Fibroblast of skin of right biceps (primary cell): ENCODE measurements around the gene MCMBP.
"Not testable (repeated sequence)": the region's sequence is repeated elsewhere in the genome, so short reads cannot be mapped to it uniquely, and the experiment has no call there.

ENCODE experiments used
- DNase-seq: peaks from one replicate; pipeline ENCODE4 v3.0.0-alpha.2; 2013

Gene MCMBP

DNA sequence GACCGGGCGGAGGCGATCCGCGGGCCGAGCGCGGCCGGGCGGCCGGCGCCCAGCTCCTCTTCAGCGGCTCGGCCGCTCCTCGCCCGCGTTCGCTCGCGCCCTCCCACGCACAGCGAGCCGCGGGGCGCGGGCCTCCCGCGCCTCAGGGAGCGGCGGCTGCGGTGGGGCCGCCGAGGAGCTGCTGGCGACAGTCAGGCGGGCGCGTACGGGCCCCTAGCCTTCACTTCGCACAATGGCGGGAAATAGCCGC lies at the start of gene MCMBP:
Gene MCMBP (minus strand): TSS at position 234 of the 250 bp plus-strand sequence. CDS start 259 bp downstream, outside the sequence.
- DNase-seq = no peak

DNA sequence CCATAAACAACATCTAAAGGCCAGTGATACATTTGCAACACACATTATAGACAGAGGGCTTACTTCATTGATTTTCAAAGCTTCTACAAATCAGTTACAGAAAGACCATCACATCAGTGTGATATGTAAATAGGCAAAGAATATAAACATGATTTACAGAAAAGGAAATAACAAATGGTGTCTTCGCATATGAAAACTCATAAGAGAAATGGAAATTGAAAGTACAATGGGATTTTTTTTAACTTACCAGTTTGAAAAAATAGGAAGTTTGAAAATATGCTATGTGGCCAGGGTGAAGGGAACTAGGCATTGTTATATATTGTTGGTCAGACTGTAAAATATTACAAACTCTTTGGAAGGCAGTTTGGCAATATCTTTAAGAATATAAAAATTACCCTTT lies 47.2 kb upstream of the MCMBP start:
- DNase-seq = no peak

DNA sequence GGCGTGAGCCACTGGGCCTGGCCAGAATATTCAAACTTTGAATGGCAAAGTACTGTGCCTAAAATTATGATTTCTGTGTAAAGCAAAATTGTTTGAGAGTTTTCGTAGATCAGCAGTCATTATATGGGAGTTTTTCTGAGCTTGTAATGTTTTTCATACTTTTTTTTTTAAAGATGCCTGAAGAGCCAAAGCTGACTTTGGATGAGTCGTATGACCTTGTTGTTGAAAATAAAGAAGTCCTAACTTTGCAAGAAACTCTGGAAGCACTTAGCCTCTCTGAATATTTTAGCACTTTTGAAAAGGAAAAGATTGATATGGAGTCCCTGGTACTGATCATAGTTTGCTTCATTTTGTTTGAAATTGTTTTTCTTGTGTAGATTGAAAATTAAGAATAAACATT lies 46.6 kb upstream of the MCMBP start:
- DNase-seq = no peak

DNA sequence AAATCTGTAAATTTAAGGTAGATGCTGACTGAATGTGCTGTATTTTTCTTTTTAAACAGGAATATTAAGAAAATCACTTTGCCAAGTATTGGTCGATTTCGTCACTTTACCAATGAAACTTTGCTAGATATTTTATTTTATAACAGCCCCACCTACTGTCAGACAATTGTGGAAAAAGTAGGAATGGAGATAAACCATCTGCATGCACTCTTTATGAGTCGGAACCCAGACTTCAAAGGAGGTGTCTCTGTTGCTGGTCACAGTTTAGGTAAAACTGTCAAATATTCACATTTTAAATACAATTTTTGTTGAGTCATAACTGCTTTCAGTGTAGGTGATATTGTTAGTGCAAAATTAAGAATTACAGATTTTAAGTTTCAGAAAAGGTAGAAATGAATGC lies 45.1 kb upstream of the MCMBP start:
- DNase-seq = peak; percentile 12

GRCh38 chr10:119910689-119911088 lies 38.0 kb upstream of the MCMBP start:
- no peak for DNase-seq

GRCh38 chr10:119908166-119908565 lies 35.5 kb upstream of the MCMBP start:
- DNase-seq = peak; percentile 77

DNA sequence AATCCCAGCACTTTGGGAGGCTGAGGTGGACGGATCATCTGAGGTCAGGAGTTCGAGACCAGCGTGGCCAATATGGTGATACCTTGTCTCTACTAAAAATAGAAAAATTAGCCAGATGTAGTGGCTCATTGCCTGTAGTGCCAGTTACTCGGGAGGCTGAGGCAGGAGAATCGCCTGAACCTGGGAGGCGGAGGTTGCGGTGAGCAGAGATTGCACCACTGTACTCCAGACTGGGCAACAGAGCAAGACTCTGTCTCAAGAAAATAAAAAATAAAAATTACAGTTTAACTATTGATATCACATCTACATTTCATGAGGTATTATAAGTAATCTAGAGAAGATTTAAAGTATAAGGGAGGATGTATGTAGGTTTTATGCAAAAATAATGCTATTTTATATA lies 35.1 kb upstream of the MCMBP start:
- not testable (repeated sequence) for DNase-seq

- no peak for DNase-seq
Observed at GRCh38 chr10:119903946-119904666, 31.5 kb upstream of the MCMBP start.

DNA sequence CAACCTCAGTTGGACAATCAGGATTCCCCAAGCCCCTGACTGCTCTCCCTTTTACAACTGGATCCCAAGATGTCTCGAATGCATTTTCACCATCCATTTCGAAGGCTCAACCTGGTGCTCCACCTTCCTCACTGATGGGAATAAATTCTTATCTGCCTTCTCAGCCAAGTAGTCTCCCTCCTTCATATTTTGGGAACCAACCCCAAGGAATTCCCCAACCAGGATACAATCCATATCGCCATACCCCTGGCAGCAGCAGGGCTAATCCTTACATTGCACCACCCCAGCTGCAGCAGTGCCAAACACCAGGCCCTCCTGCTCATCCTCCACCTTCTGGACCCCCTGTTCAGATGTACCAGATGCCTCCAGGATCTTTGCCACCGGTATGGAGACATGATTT lies 25.9 kb upstream of the MCMBP start:
- DNase-seq = no peak

GRCh38 chr10:119896937-119897770 lies 24.5 kb upstream of the MCMBP start:
- DNase-seq = no peak

DNA sequence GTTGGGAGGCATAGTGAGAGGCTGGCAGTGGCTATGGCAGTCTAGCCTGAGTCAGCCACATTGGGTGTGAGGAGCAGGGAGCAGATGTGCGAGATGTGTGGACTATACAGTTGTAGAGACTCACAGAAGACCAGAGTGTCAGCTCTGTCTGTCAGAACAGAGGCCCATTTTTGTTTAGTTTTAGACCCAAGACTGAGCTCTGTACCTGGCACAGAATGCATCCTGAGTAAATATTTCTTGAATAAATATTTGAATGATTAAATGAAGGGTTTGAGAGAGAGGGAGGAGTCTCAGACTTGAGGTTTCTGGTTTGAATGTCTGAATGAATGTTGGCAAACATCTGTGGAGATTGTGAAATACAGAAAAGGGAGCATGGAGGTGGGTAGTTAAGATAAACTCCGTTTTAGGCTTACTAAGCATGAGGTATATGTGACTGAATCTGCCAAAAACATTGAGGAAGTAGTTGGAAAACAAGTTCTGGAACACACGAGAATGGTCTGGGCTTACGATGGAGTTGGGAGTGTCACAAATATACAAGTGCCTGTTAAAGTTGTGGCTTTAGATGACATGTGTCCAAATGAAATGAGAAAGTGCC lies 23.5 kb upstream of the MCMBP start:
- peak; percentile 61 for DNase-seq

DNA sequence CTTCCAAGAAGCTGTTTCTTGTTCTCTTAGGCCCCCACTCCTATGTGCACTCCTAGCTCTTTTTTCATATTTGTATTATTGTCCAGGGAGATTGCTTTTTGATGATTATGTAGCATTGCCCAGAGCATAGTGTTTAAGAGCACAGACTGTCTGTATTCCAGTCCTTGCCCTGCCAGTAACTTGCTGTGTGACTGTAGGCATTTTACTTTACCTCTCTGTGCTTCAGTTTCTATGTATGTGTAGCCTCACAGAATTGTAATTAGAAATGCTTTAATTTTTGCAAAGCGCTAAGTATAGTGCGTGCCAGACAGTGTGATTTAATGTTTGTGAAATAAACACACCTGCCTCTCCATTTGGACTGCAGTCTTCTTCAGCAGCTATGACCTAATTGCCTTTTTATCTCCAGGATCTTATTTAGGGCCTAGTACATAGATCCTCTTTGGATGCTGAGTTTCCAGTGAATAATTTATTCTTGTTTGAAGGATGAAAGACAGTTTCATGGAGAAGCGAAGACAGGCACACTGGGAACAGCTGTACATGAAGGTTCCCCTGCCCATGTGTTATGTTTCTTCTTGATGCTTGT lies 21.3 kb upstream of the MCMBP start:
- DNase-seq = no peak

GRCh38 chr10:119893074-119893473 lies 20.4 kb upstream of the MCMBP start:
- DNase-seq = no peak

- DNase-seq = peak; percentile 95
Observed at GRCh38 chr10:119892188-119893065, 19.8 kb upstream of the MCMBP start, which contains the start of gene SEC23IP. Gene SEC23IP (plus strand): TSS chr10:119892730. CDS start chr10:119892783, 53 bp downstream.

DNA sequence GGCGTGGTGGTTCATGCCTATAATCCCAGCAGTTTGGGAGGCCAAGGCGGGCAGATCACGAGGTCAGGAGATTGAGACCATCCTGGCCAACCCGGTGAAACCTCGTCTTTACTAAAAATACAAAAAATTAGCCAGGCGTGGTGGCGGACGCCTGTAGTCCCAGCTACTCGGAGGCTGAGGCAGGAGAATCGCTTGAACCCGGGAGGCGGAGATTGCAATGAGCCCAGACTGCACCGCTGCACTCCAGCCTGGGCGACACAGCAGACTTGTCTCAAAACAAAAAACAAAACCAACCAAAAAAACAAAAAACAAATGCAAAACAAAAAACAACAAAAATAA lies 19.2 kb upstream of the MCMBP start:
- not testable (repeated sequence) for DNase-seq

- not testable (repeated sequence) for DNase-seq
Observed at GRCh38 chr10:119890307-119890706, 17.7 kb upstream of the MCMBP start.

DNA sequence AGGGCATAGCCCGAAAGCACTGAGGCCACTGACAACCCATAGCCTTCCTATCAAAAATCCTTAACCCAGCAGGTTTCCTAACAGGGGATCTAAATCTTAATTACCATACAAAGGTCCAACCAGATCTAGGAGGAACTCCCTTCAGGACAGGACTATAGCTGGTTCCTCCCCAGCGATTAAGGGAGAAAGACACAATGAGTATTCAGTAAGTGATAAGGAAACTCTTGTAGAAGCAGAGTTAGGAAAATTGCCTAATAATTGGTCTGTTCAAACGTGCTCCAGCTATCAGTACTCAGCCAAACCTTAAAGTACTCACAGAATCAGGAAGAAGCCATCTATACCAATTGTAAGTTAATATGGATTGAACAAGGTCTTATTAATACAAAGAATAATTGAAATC lies 16.6 kb upstream of the MCMBP start:
- not testable (repeated sequence) for DNase-seq

- DNase-seq = not testable (repeated sequence)
Observed at GRCh38 chr10:119888715-119889114, 16.1 kb upstream of the MCMBP start.

- DNase-seq = not testable (repeated sequence)
Observed at GRCh38 chr10:119886070-119886469, 13.4 kb upstream of the MCMBP start.

DNA sequence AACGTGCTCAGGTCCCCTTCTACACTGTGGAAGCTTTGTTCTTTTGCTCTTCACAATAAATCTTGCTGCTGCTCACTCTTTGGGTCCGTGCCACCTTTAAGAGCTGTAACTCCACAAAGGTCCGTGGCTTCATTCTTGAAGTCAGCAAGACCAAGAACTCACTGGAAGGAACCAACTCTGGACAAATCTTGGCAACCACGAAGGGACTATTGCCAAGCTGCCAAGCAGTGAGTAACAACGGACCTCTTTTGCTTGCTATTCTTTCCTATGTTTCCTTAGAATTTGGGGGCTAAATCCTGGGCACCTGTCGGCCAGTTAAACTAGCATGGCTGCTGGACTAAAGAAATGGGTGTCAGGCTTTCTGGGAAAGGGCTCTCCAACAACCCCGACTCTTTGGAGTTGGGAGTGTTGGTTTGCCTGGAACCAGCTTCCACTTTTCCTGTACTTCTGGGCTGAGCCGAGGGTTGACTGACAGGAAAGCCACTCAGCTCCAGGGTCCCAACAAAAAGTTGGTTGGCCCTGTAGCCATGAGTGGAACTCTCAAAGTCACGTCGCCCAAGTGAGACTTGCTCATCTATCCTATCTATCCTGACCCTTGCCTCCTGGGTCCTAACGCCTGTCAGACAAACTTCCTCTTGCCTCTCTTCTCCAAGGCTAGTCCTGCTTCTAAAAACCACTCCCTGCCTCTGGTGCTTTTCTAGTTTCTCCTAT lies 11.4 kb upstream of the MCMBP start:
- not testable (repeated sequence) for DNase-seq

GRCh38 chr10:119878524-119878923 lies 5.9 kb upstream of the MCMBP start:
- no peak for DNase-seq
